GM23338 (cell line): Measurements from ENCODE around the gene PLEKHA7.

Experiments
- CREB1 ChIP-seq: fragments of 250-450 bp; sonication (Bioruptor Pico); IDR thresholded peaks from 2 replicates; pipeline ENCODE4 v1.5.0; 2020; ENCODE audit warnings: low read depth, mild to moderate bottlenecking, moderate library complexity
- EZH2 ChIP-seq: fragments of 200-600 bp; sonication (generic); IDR thresholded peaks from one replicate; pipeline ENCODE4 v1.8.0; 2017; ENCODE audit warnings: antibody characterized with exemption, mild to moderate bottlenecking, low read depth; ENCODE audit not compliant: unreplicated experiment
- EZH2phosphoT487 ChIP-seq: fragments of 200-600 bp; sonication (generic); IDR thresholded peaks from one replicate; pipeline ENCODE4 v1.8.1; 2018; ENCODE audit warnings: antibody characterized with exemption; ENCODE audit not compliant: unreplicated experiment
- JUNB ChIP-seq: IDR thresholded peaks from one replicate; pipeline ENCODE4 v1.6.1; 2016; ENCODE audit warnings: antibody characterized with exemption; ENCODE audit not compliant: unreplicated experiment
- NANOG ChIP-seq: IDR thresholded peaks from 2 replicates; pipeline ENCODE4 v1.6.1; 2016; ENCODE audit warnings: antibody characterized with exemption, borderline replicate concordance
- POLR2AphosphoS5 ChIP-seq: IDR thresholded peaks from 2 replicates; pipeline ENCODE4 v1.6.1; 2016; ENCODE audit warnings: antibody characterized with exemption, low read depth
- STAT1 ChIP-seq: IDR thresholded peaks from one replicate; pipeline ENCODE4 v1.6.1; 2016; ENCODE audit warnings: antibody characterized with exemption; ENCODE audit not compliant: unreplicated experiment
- ZNF114 ChIP-seq: fragments of 250-450 bp; sonication (Bioruptor Pico); IDR thresholded peaks from 2 replicates; pipeline ENCODE4 v1.5.0; 2020; ENCODE audit warnings: mild to moderate bottlenecking, moderate library complexity
- ZNF331 ChIP-seq: fragments of 250-450 bp; sonication (Bioruptor Pico); IDR thresholded peaks from 2 replicates; pipeline ENCODE4 v1.5.0; 2020; ENCODE audit warnings: low read depth, mild to moderate bottlenecking, moderate library complexity
- TF ChIP-seq, protein P1 (sequence below), 2 experiments: fragments of 200-600 bp in 1 of 2; sonication (generic) in 1 of 2; conservative IDR thresholded peaks; 2 replicates each; pipeline versions ENCODE4 v1.5.1 to v1.6.1; 2016 to 2017; ENCODE audit warnings: antibody characterized with exemption in 2 of 2, low read depth in 2 of 2, mild to moderate bottlenecking in 2 of 2, moderate library complexity in 1 of 2
- TF ChIP-seq, protein P2 (sequence below): IDR thresholded peaks from one replicate; pipeline ENCODE4 v1.6.1; 2018; ENCODE audit warnings: antibody characterized with exemption; ENCODE audit not compliant: unreplicated experiment

- TF ChIP-seq, protein P1, sequence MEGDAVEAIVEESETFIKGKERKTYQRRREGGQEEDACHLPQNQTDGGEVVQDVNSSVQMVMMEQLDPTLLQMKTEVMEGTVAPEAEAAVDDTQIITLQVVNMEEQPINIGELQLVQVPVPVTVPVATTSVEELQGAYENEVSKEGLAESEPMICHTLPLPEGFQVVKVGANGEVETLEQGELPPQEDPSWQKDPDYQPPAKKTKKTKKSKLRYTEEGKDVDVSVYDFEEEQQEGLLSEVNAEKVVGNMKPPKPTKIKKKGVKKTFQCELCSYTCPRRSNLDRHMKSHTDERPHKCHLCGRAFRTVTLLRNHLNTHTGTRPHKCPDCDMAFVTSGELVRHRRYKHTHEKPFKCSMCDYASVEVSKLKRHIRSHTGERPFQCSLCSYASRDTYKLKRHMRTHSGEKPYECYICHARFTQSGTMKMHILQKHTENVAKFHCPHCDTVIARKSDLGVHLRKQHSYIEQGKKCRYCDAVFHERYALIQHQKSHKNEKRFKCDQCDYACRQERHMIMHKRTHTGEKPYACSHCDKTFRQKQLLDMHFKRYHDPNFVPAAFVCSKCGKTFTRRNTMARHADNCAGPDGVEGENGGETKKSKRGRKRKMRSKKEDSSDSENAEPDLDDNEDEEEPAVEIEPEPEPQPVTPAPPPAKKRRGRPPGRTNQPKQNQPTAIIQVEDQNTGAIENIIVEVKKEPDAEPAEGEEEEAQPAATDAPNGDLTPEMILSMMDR (conservative IDR thresholded peaks at IDR 0.05; ENCODE audit: low read depth in 2 of 2), result no peak
- TF ChIP-seq POLR2AphosphoS5 (no peak), JUNB (no peak), EZH2 (no peak), EZH2phosphoT487 (no peak), ZNF331 (CRISPR knock-in tag) (no peak), NANOG (no peak), CREB1 (CRISPR knock-in tag) (no peak), ZNF114 (CRISPR knock-in tag) (no peak), STAT1 (no peak)
- TF ChIP-seq, protein P2, sequence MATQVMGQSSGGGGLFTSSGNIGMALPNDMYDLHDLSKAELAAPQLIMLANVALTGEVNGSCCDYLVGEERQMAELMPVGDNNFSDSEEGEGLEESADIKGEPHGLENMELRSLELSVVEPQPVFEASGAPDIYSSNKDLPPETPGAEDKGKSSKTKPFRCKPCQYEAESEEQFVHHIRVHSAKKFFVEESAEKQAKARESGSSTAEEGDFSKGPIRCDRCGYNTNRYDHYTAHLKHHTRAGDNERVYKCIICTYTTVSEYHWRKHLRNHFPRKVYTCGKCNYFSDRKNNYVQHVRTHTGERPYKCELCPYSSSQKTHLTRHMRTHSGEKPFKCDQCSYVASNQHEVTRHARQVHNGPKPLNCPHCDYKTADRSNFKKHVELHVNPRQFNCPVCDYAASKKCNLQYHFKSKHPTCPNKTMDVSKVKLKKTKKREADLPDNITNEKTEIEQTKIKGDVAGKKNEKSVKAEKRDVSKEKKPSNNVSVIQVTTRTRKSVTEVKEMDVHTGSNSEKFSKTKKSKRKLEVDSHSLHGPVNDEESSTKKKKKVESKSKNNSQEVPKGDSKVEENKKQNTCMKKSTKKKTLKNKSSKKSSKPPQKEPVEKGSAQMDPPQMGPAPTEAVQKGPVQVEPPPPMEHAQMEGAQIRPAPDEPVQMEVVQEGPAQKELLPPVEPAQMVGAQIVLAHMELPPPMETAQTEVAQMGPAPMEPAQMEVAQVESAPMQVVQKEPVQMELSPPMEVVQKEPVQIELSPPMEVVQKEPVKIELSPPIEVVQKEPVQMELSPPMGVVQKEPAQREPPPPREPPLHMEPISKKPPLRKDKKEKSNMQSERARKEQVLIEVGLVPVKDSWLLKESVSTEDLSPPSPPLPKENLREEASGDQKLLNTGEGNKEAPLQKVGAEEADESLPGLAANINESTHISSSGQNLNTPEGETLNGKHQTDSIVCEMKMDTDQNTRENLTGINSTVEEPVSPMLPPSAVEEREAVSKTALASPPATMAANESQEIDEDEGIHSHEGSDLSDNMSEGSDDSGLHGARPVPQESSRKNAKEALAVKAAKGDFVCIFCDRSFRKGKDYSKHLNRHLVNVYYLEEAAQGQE, result no peak
Measured at GRCh38 chr11:16743478-16743877, 270.7 kb downstream of the PLEKHA7 start.
